ENCODE data around the gene NTN1. TPM values are rescaled to one million over a fixed set of nuclear protein-coding genes. Genes with fewer than 3 reads are reported as not detected.

NTN1 gene
- total RNA-seq, 2 donors from 2014 or later = 68.8 to 79.0 TPM

GRCh38 chr17:9166788-9167187 lies 145.5 kb downstream of the NTN1 start:
- H3K4me3 ChIP-seq = no peak overlapping the region
- H3K9me3 ChIP-seq = no peaks in the 10 kb centered on the region
- no peak for ATAC-seq (ENCODE audit: insufficient number of reproducible peaks, low FRiP score, low read depth)
- TF ChIP-seq, protein P1, sequence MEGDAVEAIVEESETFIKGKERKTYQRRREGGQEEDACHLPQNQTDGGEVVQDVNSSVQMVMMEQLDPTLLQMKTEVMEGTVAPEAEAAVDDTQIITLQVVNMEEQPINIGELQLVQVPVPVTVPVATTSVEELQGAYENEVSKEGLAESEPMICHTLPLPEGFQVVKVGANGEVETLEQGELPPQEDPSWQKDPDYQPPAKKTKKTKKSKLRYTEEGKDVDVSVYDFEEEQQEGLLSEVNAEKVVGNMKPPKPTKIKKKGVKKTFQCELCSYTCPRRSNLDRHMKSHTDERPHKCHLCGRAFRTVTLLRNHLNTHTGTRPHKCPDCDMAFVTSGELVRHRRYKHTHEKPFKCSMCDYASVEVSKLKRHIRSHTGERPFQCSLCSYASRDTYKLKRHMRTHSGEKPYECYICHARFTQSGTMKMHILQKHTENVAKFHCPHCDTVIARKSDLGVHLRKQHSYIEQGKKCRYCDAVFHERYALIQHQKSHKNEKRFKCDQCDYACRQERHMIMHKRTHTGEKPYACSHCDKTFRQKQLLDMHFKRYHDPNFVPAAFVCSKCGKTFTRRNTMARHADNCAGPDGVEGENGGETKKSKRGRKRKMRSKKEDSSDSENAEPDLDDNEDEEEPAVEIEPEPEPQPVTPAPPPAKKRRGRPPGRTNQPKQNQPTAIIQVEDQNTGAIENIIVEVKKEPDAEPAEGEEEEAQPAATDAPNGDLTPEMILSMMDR (IDR thresholded peaks at IDR 0.05) = no peak
- no peaks in the 10 kb centered on the region for H3K27me3 ChIP-seq (replicated peaks; ENCODE audit: insufficient read depth)
- no peak overlapping the region for H3K27ac ChIP-seq
- DNase-seq (ENCODE audit: low spot score) = no peak
- H3K36me3 ChIP-seq = no peaks in the 10 kb centered on the region
- peaks cover 12 to 37% of the 10 kb centered on the region in 2 donors for H3K4me1 ChIP-seq (ENCODE audit: control insufficient read depth in 1 of 2, low read depth in 2 of 2)

GRCh38 chr17:9167379-9167778 lies 146.1 kb downstream of the NTN1 start:
- no peak overlapping the region for H3K27ac ChIP-seq
- H3K27me3 ChIP-seq (replicated peaks; ENCODE audit: insufficient read depth) = no peaks in the 10 kb centered on the region
- TF ChIP-seq, protein P1 (IDR thresholded peaks at IDR 0.05) = no peak
- no peak overlapping the region for H3K4me3 ChIP-seq
- peaks cover 8 to 31% of the 10 kb centered on the region in 2 donors for H3K4me1 ChIP-seq (ENCODE audit: control insufficient read depth in 1 of 2, low read depth in 2 of 2)
- H3K36me3 ChIP-seq = no peaks in the 10 kb centered on the region
- ATAC-seq (ENCODE audit: insufficient number of reproducible peaks, low FRiP score, low read depth) (no peak), DNase-seq (ENCODE audit: low spot score) (no peak)
- H3K9me3 ChIP-seq = no peaks in the 10 kb centered on the region

- Histone ChIP-seq H3K27me3 (replicated peaks; ENCODE audit: insufficient read depth) (no peaks in the 10 kb centered on the region), H3K27ac (no peak overlapping the region), H3K4me1 (ENCODE audit: control insufficient read depth in 1 of 2, low read depth in 2 of 2) (peaks cover 4 to 27% of the 10 kb centered on the region in 2 donors), H3K4me3 (no peak overlapping the region), H3K9me3 (no peaks in the 10 kb centered on the region), H3K36me3 (no peaks in the 10 kb centered on the region)
- ATAC-seq (ENCODE audit: insufficient number of reproducible peaks, low FRiP score, low read depth) (no peak), DNase-seq (ENCODE audit: low spot score) (no peak)
- TF ChIP-seq, protein P1 (IDR thresholded peaks at IDR 0.05) = no peak
Observed at GRCh38 chr17:9169116-9169515, 147.8 kb downstream of the NTN1 start.

- no peak for ATAC-seq (ENCODE audit: insufficient number of reproducible peaks, low FRiP score, low read depth)
- Histone ChIP-seq H3K27ac (no peak overlapping the region), H3K4me1 (ENCODE audit: control insufficient read depth in 1 of 2, low read depth in 2 of 2) (peaks cover 5 to 28% of the 10 kb centered on the region in 2 donors), H3K4me3 (no peak overlapping the region), H3K27me3 (replicated peaks; ENCODE audit: insufficient read depth) (no peaks in the 10 kb centered on the region), H3K9me3 (no peaks in the 10 kb centered on the region), H3K36me3 (no peaks in the 10 kb centered on the region)
- no peak for DNase-seq (ENCODE audit: low spot score)
- TF ChIP-seq, protein P1 (IDR thresholded peaks at IDR 0.05) = no peak
Observed at GRCh38 chr17:9170336-9170735, 149.0 kb downstream of the NTN1 start.

DNA sequence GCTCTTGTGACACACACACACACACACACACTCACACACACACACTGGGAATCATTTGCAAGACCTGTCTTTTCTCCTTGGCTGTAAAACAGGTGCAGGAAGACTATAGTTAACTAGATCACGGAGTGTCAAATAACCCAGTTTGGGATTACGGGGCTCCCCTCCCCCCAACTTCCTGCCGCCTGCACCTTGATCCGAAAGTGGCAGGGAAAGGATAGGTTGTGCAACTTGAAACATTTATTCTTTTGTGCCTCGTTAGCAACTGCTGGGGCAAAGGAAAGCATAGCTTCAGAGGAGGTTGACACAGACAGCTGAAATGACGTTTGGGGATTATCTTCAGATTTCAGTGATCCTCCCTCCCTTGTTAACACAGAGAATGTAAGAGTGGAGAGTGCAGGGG lies 149.5 kb downstream of the NTN1 start:
- H3K36me3 ChIP-seq = no peaks in the 10 kb centered on the region
- no peak for ATAC-seq (ENCODE audit: insufficient number of reproducible peaks, low FRiP score, low read depth)
- TF ChIP-seq, protein P1 (IDR thresholded peaks at IDR 0.05) = no peak
- peaks cover 6 to 34% of the 10 kb centered on the region in 2 donors for H3K4me1 ChIP-seq (ENCODE audit: control insufficient read depth in 1 of 2, low read depth in 2 of 2)
- H3K4me3 ChIP-seq = no peak overlapping the region
- H3K9me3 ChIP-seq = no peaks in the 10 kb centered on the region
- no peak for DNase-seq (ENCODE audit: low spot score)
- H3K27me3 ChIP-seq (replicated peaks; ENCODE audit: insufficient read depth) = no peaks in the 10 kb centered on the region
- no peak overlapping the region for H3K27ac ChIP-seq
